AG04450 (cell line): ENCODE measurements around the gene SGO2. TPM values are rescaled to one million over a fixed set of nuclear protein-coding genes. Genes with fewer than 3 reads are reported as not detected.

Source experiments
- CTCF ChIA-PET: fragments of 300-600, 350-600 bp; formaldehyde crosslinking; extraction: SDS; loops from one replicate; lab custom pipeline; 2022; ENCODE audit warnings: antibody characterized with exemption, inconsistent platforms; lab: Charles Lee
- POLR2A ChIA-PET: fragments of 350-600 bp; formaldehyde crosslinking; extraction: SDS; loops from one replicate; lab custom pipeline; 2021; ENCODE audit warnings: antibody characterized with exemption, inconsistent platforms; lab: Yijun Ruan, JAX
- DNase-seq: peaks from one replicate; pipeline ENCODE4 v3.0.0-alpha.2; 2011; ENCODE audit warnings: low read depth, low spot score
- H3K27ac ChIP-seq: one replicate; pipeline ENCODE4 v1.5.1; 2012; ENCODE audit warnings: low read depth, low read length, control low read depth
- H3K27me3 ChIP-seq: one replicate; pipeline ENCODE4 v1.6.0; 2012; ENCODE audit warnings: low read length; ENCODE audit not compliant: control insufficient read depth, insufficient read depth
- H3K4me3 ChIP-seq: 2 replicates; pipeline ENCODE4 v1.5.1; 2011; ENCODE audit warnings: mild to moderate bottlenecking, low read depth, low read length, control low read depth
- H3K9me3 ChIP-seq: 2 replicates; pipeline ENCODE4 v1.5.1; 2012; ENCODE audit warnings: low read length; ENCODE audit not compliant: control insufficient read depth, insufficient read depth
- polyA plus RNA-seq: library from polyadenylated mRNA; depleted of rRNA; stranded (reverse); fragments of >200 nt; gene quantifications from 2 replicates; pipeline ENCODE4 v1.2.3, GENCODE V29; 2011
- TF ChIP-seq, protein P1 (sequence below): IDR thresholded peaks from 2 replicates; pipeline ENCODE4 v1.5.1; 2011; ENCODE audit warnings: low read depth, low read length, control low read depth, inconsistent platforms

Gene SGO2
- polyA plus RNA-seq, 1 experiment = 8.4 TPM

DNA sequence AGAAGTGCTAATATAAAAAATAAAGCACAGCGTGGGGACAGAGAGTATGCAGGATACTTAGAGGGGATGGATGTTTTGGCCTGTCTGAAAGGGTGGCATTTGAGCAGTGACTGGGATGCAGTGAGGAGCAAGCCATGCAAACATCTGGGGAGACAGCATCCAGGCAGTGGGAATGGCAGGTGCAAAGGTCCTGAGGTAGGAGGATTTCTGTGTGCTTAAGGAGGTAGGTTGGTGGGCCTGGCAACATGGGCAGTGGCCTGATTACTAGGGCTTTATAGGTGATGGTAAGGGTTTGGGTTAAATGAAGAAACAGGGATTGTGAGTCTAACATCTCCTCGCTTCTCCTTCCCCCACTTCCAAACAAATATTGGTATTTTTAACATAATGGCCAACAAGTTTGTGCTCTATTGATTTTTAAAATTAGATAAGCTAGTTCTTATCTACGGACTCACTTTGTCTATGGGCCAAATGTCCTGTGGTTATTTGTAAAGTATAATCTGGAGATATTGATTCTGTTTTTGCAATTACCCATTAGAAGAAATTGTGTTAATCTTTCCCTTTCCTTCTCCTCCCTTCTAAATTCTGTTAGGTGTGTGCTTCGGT lies 62.2 kb downstream of the SGO2 start:
- no peak for DNase-seq
- TF ChIP-seq, protein P1, sequence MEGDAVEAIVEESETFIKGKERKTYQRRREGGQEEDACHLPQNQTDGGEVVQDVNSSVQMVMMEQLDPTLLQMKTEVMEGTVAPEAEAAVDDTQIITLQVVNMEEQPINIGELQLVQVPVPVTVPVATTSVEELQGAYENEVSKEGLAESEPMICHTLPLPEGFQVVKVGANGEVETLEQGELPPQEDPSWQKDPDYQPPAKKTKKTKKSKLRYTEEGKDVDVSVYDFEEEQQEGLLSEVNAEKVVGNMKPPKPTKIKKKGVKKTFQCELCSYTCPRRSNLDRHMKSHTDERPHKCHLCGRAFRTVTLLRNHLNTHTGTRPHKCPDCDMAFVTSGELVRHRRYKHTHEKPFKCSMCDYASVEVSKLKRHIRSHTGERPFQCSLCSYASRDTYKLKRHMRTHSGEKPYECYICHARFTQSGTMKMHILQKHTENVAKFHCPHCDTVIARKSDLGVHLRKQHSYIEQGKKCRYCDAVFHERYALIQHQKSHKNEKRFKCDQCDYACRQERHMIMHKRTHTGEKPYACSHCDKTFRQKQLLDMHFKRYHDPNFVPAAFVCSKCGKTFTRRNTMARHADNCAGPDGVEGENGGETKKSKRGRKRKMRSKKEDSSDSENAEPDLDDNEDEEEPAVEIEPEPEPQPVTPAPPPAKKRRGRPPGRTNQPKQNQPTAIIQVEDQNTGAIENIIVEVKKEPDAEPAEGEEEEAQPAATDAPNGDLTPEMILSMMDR = no peak
- Histone ChIP-seq H3K27me3 (no peaks in the 10 kb centered on the region), H3K27ac (no peak overlapping the region), H3K4me3 (no peak overlapping the region), H3K9me3 (no peaks in the 10 kb centered on the region)
- POLR2A ChIA-PET = no interaction called here
- CTCF ChIA-PET = interaction anchor here (1.1 to 4.2 kb wide), 4 partner anchors 12 to 615 kb away, joined by 3 to 35 read pairs (median 4); no protein-coding TSS in a partner anchor

DNA sequence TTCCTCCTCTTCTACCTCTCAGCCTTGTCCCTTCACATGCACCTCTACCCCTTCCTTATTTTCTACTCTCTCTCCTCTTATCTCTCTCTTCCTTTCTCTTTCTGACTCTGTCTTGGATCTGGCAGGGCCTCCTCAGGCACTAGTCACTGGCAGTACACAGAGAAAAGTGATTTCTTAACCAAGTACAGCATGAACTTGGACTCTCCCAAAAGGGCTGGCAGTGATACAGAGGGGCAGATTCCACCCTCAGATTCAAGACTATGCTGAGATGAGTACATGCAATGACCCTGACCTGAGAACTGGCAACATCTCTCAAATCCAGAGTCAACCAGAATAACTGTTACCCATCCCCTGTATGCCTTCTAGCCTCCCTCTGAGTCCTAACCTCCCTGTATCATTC lies 64.1 kb downstream of the SGO2 start:
- Histone ChIP-seq H3K4me3 (no peak overlapping the region), H3K27me3 (no peaks in the 10 kb centered on the region), H3K9me3 (no peaks in the 10 kb centered on the region), H3K27ac (no peak overlapping the region)
- POLR2A ChIA-PET = no interaction called here
- no peak for DNase-seq
- CTCF ChIA-PET = no interaction called here
- TF ChIP-seq, protein P1 = no peak

DNA sequence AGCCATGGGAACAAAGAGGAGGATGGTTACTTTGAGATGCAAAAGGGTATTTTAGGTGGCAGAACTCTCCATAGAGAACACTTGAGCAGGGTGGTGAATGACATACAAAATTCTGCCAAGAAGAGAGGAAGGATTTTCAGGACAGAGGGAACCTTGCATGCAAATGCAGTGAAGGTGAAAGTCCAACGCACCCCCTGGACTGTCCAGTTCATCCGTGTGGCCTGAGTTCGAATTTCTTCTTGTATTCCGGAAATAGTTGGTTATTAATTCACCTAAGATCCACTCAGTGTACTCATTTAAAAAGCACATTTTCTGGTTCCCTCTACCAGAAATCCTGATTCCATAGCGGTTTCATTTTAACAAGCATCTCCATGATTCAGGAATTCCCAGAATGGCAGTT lies 65.3 kb downstream of the SGO2 start:
- no peaks in the 10 kb centered on the region for H3K9me3 ChIP-seq
- H3K27me3 ChIP-seq = no peaks in the 10 kb centered on the region
- DNase-seq = no peak
- TF ChIP-seq, protein P1 = no peak
- CTCF ChIA-PET = no interaction called here
- no peak overlapping the region for H3K27ac ChIP-seq
- no peak overlapping the region for H3K4me3 ChIP-seq
- POLR2A ChIA-PET = no interaction called here

DNA sequence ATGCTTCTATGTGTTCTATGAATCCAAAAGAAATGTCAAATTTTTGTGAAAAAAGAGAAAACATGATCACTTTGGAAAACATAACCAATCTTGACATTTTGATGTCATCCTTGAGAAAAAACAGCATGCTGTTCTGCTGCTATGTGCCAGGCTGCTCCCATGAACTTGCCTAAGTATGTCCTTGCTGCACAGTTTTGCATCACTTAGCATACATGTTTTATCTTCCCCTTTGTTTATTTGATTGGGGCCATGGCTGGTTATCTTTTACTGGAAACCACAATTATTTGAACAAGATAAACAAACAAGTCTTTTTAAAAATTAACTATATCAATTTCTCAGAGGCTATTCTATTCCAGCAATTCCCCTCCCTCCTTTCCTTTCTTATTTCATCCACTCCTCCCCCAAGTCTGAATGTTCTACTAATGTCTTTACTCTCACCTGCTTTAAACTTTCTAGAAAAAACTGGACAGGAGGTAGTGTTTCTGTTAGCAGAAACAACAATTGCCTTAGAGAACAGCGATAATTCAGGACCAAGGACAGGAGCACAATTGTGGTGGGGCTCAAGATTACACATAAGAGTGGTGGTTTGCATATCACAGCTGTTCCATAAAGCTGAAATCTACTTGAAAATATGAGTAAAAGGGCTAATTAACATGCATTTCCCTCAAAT lies 66.5 kb downstream of the SGO2 start:
- Histone ChIP-seq H3K27me3 (no peaks in the 10 kb centered on the region), H3K27ac (no peak overlapping the region), H3K4me3 (no peak overlapping the region), H3K9me3 (no peaks in the 10 kb centered on the region)
- ChIA-PET CTCF (no interaction called here), POLR2A (no interaction called here)
- TF ChIP-seq, protein P1 = no peak
- DNase-seq = no peak

DNA sequence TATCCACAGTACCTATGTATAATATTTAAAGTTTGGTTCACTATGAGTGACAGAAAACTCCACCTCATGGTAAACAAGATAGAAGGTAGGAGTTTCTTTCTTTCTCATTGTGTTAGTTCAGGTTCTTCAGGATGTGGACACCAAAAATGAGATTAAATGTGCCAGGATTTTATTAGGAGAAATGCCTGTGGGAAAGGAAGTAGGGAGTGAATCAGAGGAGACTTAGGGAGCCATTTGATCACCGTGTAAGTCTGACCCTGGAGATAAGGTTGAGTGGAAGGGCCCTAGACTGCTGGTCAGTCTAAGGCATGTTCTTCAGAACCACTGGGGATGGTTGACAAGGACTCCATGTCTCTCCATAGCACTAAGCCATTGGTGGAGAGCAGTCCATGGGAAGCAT lies 67.9 kb downstream of the SGO2 start:
- no peak overlapping the region for H3K4me3 ChIP-seq
- POLR2A ChIA-PET = no interaction called here
- TF ChIP-seq, protein P1 = no peak
- DNase-seq = no peak
- CTCF ChIA-PET = no interaction called here
- H3K27ac ChIP-seq = no peak overlapping the region
- H3K9me3 ChIP-seq = no peaks in the 10 kb centered on the region
- no peaks in the 10 kb centered on the region for H3K27me3 ChIP-seq
